ENCODE results near the gene LDB2.

Gene LDB2

GRCh38 chr4:16484711-16485110 is 413.7 kb downstream of the LDB2 start:
- no peak for DNase-seq (ENCODE audit: low read depth in 3 of 3)

DNA sequence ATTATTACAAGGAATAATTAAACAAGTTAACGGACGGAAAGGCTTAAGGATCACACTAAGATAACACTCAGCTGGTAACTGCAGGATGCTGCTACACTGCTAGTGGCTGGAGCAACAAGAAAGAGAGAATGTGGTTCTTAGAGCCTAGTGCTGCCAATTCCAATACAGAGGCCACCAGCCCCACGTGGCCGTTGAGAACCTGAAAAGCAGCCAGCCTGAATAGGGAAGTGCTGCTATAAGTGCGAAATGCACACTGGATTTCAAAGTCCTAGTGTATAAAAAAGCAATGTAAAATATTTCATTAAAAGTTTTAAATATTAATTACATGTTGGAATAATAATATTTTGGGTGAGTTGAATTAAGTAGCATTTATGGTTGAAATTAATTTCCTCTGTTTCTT is 414.9 kb downstream of the LDB2 start:
- no peak for DNase-seq (ENCODE audit: low read depth in 3 of 3)

- no peak for DNase-seq (ENCODE audit: low read depth in 3 of 3)
Observed at GRCh38 chr4:16480011-16480410, 418.4 kb downstream of the LDB2 start.

DNA sequence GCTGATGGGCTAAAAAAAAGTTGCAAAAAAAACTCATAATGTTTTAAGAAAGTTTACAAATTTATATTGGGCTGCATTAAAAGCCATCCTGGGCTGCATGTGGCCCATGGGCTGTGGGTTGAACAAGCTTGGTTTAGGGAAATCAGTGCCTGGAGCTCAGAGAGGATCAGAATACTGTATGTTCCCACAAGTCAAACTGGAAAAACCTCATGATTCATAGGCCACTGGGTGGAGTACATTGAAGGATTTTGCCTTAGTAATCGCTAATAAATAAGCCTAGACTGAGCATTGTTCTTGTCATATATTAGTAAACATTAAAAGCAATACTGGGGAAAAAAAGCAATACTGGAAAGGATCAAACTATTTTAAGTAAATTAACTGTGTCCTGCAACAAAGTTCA is 425.9 kb downstream of the LDB2 start:
- DNase-seq (ENCODE audit: low read depth in 3 of 3) = no peak

DNA sequence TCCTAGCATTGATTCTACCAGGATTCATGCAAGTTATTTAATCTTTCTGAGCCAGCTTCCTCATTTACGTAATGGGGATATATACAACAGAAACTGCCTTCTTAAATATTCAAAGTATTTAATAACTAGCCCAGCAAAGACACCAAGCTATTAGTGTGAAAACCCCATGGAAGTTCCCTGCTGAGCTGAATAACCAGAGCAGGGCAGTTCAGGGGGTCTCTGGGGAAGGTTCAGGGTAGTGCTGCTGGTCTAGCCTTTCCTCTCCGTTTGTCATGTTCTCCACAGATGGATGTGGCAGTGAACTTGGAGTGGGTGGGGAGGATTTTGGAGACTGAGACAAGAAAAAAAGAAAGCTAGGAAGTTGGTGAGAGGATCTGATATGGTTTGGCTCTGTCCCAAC is 431.4 kb downstream of the LDB2 start:
- no peak for DNase-seq (ENCODE audit: low read depth in 3 of 3)

DNA sequence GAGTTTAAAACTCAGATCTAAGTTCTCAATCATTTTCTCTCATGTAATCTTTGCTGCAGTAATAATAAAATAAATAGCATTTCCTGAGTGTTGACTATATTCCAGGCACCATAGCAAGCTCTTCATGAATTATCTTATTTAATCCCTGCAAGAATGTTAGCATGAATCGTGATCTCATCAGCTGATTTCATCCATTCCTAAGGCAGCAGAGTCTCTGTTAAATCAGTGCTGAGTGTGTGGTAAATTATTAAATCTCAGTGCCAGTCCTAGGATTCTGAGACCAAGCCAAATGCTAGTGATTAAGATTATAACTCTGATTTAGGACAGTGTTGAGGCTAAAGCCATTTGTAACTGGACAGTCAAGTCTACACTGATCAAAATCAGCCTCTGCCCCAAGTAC is 431.9 kb downstream of the LDB2 start:
- DNase-seq (ENCODE audit: low read depth in 3 of 3) = no peak

- DNase-seq (ENCODE audit: low read depth in 3 of 3) = no peak
Observed at GRCh38 chr4:16464651-16465050, 433.8 kb downstream of the LDB2 start.

DNA sequence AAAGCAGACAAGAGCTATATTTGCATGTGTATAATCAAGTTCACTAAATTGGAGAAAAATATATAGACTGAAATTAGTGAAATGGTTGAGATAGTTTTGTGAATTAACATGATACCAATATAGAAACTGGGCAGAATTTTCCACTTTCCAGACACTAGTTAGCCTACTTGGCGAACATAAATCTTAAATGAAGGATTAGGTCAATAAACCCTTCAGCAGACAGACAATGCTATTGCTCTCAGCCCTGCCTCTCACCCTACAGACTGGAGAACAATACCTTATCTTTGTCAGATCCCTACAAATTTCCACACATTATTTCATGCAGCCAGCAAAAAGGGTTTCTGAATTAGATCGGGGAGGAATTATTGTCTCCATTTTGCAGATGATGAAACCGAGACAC is 435.8 kb downstream of the LDB2 start:
- DNase-seq (ENCODE audit: low read depth in 3 of 3) = no peak

DNA sequence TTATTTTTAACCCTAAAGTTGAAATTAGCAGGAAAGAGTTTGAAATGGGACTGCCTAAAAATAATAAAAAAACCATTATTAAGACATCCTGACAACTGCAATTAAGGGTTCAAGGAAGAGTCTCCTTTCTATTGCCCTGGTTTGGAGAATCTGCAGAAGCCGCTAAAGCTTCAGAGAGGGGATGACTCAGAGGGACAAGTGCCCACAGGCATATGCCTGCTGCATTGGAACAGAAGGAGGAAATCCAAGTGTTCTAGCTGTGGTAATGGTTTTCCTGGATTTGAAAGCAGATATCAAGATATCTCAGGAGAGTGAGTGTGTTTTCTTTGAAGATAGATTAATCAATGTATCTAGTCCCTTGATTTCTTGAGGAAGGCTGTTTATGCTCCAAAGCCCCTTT is 437.1 kb downstream of the LDB2 start:
- DNase-seq (ENCODE audit: low read depth in 3 of 3) = no peak

- no peak for DNase-seq (ENCODE audit: low read depth in 3 of 3)
Observed at GRCh38 chr4:16457944-16458343, 440.5 kb downstream of the LDB2 start.

Measured in stimulated activated CD4-positive, alpha-beta T cell treated with anti-CD3 and anti-CD28 coated beads, TNF-alpha, amount 100 ng/mL, for 48 hours (primary cell).